HG02571 (cell line): ENCODE measurements around the gene ESF1.

Experiments
- ATAC-seq: cut with Tn5 transposase; IDR thresholded peaks from one replicate; pipeline ENCODE4 v1.9.1; 2021; ENCODE audit warnings: mild to moderate bottlenecking, moderate library complexity; ENCODE audit not compliant: unreplicated experiment

Gene ESF1

GRCh38 chr20:13784893-13785715 is at the start of gene ESF1, which contains the start of gene NDUFAF5:
Gene ESF1, minus strand, starts transcription at chr20:13784919. Its CDS starts 1,779 bp downstream, at chr20:13783140.
Gene NDUFAF5, plus strand, starts transcription at chr20:13785028. Its CDS starts 41 bp downstream, at chr20:13785069.
- ATAC-seq = peak; percentile 97

GRCh38 chr20:13831476-13831875 is 46.8 kb upstream of the ESF1 start:
- ATAC-seq = no peak

- ATAC-seq = no peak
Measured at GRCh38 chr20:13825465-13825864, 40.7 kb upstream of the ESF1 start.

- no peak for ATAC-seq
Measured at GRCh38 chr20:13824459-13824858, 39.7 kb upstream of the ESF1 start.

GRCh38 chr20:13822459-13822858 is 37.7 kb upstream of the ESF1 start:
- ATAC-seq = no peak

GRCh38 chr20:13821876-13822275 is 37.2 kb upstream of the ESF1 start:
- ATAC-seq = no peak

- peak; percentile 89 for ATAC-seq
Measured at GRCh38 chr20:13819885-13820645, 35.3 kb upstream of the ESF1 start.

- ATAC-seq = no peak
Measured at GRCh38 chr20:13817342-13817741, 32.6 kb upstream of the ESF1 start.

- no peak for ATAC-seq
Measured at GRCh38 chr20:13816757-13817156, 32.0 kb upstream of the ESF1 start.

GRCh38 chr20:13814672-13815071 is 30.0 kb upstream of the ESF1 start:
- no peak for ATAC-seq

GRCh38 chr20:13813910-13814309 is 29.2 kb upstream of the ESF1 start:
- ATAC-seq = no peak

- no peak for ATAC-seq
Measured at GRCh38 chr20:13810446-13810845, 25.7 kb upstream of the ESF1 start.

- no peak for ATAC-seq
Measured at GRCh38 chr20:13809855-13810254, 25.1 kb upstream of the ESF1 start.

GRCh38 chr20:13809373-13809772 is 24.7 kb upstream of the ESF1 start:
- ATAC-seq = no peak

- no peak for ATAC-seq
Measured at GRCh38 chr20:13800728-13801134, 16.0 kb upstream of the ESF1 start.

GRCh38 chr20:13799974-13800373 is 15.3 kb upstream of the ESF1 start:
- no peak for ATAC-seq

- no peak for ATAC-seq
Measured at GRCh38 chr20:13799040-13799439, 14.3 kb upstream of the ESF1 start.

- no peak for ATAC-seq
Measured at GRCh38 chr20:13794667-13795066, 9.9 kb upstream of the ESF1 start.

GRCh38 chr20:13793001-13793400 is 8.3 kb upstream of the ESF1 start:
- ATAC-seq = no peak

- ATAC-seq = no peak
Measured at GRCh38 chr20:13791540-13792459, 7.1 kb upstream of the ESF1 start.

GRCh38 chr20:13790708-13791107 is 6.0 kb upstream of the ESF1 start:
- ATAC-seq = no peak
